Transverse colon (tissue), 4 donors: ENCODE results near the gene IRX4. TPM values are rescaled to one million over a fixed set of nuclear protein-coding genes. Genes with fewer than 3 reads are reported as not detected.

Experiments
- DNase-seq: peaks from one replicate; pipeline ENCODE4 v3.0.0-alpha.2; 2019
- H3K27ac ChIP-seq, 4 donors: fragments of 200-600 bp; sonication (generic); 2 replicates each; pipeline ENCODE4 v1.5.1; 2016 to 2018; ENCODE audit warnings: inconsistent platforms in 4 of 4
- H3K27me3 ChIP-seq: fragments of 200-600 bp; sonication (generic); 2 replicates; pipeline ENCODE4 v1.5.1; 2017; ENCODE audit warnings: inconsistent platforms
- H3K36me3 ChIP-seq, 4 donors: fragments of 200-600 bp; sonication (generic); 2 replicates each; pipeline ENCODE4 v1.5.1; 2017 to 2019; ENCODE audit warnings: inconsistent platforms in 4 of 4
- H3K4me1 ChIP-seq, 4 donors: fragments of 200-600 bp; sonication (generic); 2 replicates each; pipeline ENCODE4 v1.5.1; 2017 to 2020; ENCODE audit warnings: inconsistent platforms in 4 of 4
- H3K4me3 ChIP-seq, 4 donors: fragments of 200-600 bp; sonication (generic); 1 replicate in 1 of 4; 2 replicates in 3 of 4; pipeline versions ENCODE4 v1.5.1 to v1.6.1; 2017 to 2019; ENCODE audit warnings: inconsistent platforms in 4 of 4
- H3K9me3 ChIP-seq, 2 donors: fragments of 200-600 bp; sonication (generic); 2 replicates each; pipeline ENCODE4 v1.5.1; 2017 to 2019; ENCODE audit warnings: inconsistent platforms in 2 of 2
- EP300 ChIP-seq: sonication (generic); formaldehyde crosslinking; IDR thresholded peaks from one replicate; pipeline ENCODE4 v1.6.1; 2017; ENCODE audit warnings: antibody characterized with exemption, low read depth
- POLR2A ChIP-seq: fragments of 450-650 bp; IDR thresholded peaks from one replicate; pipeline ENCODE4 v1.6.1; 2016; ENCODE audit warnings: antibody characterized with exemption, mild to moderate bottlenecking, moderate library complexity
- POLR2AphosphoS5 ChIP-seq, 3 donors: sonication (generic); formaldehyde crosslinking; IDR thresholded peaks; one replicate each; pipeline ENCODE4 v1.6.1; 2016; ENCODE audit warnings: antibody characterized with exemption in 3 of 3
- WGBS, 2 donors: methylation state at CpG; one replicate each; pipeline ENCODE4 v1.1.5; 2018; ENCODE audit warnings: low coverage in 1 of 2; 5-methylcytosine and 5-hydroxymethylcytosine counted together
- in situ Hi-C, 4 donors: fragments of 200-750 bp; cut with MboI; loops; one replicate each; pipeline versions ENCODE4 v1.15.0 to v1.15.1; 2017; ENCODE audit warnings: low sequenced_read_pairs in 3 of 4, low pct_ligation_motif_present in 1 of 4, low pct_unique_long_range_greater_than_20kb in 1 of 4
- intact Hi-C: fragments of 100-400 bp; cut with DNase I; formaldehyde crosslinking; loops from one replicate; pipeline ENCODE4 v1.15.1; 2023; ENCODE audit warnings: low total_unique reads
- total RNA-seq, 4 donors: library from RNA; depleted of rRNA; stranded (reverse); fragments of >200 nt; gene quantifications; one replicate each; pipeline ENCODE4 v1.1.0, GENCODE V29; 2016
- TF ChIP-seq, protein P1 (sequence below), 5 experiments: fragments of 200-600 bp in 3 of 5; fragments of 450-650 bp in 2 of 5; sonication (generic) in 3 of 5; IDR thresholded peaks; 1 replicate in 2 of 5; 2 replicates in 3 of 5; pipeline ENCODE4 v1.5.1; 2016 to 2017; ENCODE audit warnings: antibody characterized with exemption in 5 of 5, inconsistent platforms in 3 of 5, mild to moderate bottlenecking in 2 of 5, moderate library complexity in 1 of 5

IRX4 gene
- total RNA-seq, 4 donors from 2014 or later = not detected

DNA sequence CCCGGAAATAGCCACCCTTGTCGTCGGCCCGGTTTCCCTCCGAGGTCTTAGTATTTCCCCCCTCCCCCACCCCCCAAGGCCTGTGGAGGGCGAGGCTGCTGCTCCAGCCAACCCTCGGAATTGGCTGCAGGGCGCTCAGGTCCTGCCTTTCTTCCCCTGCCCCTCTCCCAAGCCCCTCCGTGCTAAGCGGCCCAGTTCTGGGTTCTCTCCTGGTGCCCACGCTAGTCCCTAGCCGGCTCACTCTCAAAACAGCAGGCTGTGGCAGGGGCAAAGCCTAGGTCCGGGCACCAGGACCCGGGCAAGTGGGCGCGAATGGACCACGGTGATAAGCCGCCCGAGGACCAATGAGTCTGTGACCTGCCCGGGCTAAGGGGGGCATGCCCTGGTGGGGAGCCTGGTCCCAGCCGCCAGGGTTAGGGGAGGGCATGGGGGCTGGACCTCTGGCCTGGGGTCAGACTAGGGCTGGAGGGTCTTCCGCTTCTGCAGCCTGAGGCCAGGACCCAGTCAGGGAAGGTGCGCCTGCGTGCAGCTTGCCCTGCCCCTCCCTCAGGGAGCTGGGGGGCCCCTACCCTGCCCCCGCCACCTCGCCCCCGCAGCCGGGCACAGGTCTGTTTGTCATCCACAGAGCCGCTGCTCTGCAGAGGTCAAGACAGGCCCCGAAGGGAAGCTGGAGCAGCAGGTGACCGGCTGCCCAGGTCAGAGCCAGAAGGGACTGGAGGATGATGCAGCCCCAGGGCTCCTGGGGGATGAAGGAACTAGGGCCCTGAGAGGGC, 5.0 kb upstream of the IRX4 start:
- intact Hi-C loops (no loop called here), in situ Hi-C loops (no loop called here)
- Histone ChIP-seq H3K27ac (no peak overlapping the region), H3K9me3 (no peaks in the 10 kb centered on the region), H3K27me3 (peaks cover 78% of the 10 kb centered on the region), H3K4me3 (no peak overlapping the region), H3K36me3 (no peaks in the 10 kb centered on the region), H3K4me1 (peaks cover 5 to 16% (median 13%) of the 10 kb centered on the region in 4 donors)
- 23% methylated on average over 22 of the region's 31 CpGs; no CpG with 5 or more reads in 1 of the 2 donors for WGBS, 2 donors
- TF ChIP-seq EP300 = no peak
- no peak for TF ChIP-seq POLR2AphosphoS5 (IDR thresholded peaks at IDR 0.05)
- TF ChIP-seq, protein P1, sequence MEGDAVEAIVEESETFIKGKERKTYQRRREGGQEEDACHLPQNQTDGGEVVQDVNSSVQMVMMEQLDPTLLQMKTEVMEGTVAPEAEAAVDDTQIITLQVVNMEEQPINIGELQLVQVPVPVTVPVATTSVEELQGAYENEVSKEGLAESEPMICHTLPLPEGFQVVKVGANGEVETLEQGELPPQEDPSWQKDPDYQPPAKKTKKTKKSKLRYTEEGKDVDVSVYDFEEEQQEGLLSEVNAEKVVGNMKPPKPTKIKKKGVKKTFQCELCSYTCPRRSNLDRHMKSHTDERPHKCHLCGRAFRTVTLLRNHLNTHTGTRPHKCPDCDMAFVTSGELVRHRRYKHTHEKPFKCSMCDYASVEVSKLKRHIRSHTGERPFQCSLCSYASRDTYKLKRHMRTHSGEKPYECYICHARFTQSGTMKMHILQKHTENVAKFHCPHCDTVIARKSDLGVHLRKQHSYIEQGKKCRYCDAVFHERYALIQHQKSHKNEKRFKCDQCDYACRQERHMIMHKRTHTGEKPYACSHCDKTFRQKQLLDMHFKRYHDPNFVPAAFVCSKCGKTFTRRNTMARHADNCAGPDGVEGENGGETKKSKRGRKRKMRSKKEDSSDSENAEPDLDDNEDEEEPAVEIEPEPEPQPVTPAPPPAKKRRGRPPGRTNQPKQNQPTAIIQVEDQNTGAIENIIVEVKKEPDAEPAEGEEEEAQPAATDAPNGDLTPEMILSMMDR (IDR thresholded peaks at IDR 0.05) = no peak
- TF ChIP-seq POLR2A = no peak
- DNase-seq = no peak

DNA sequence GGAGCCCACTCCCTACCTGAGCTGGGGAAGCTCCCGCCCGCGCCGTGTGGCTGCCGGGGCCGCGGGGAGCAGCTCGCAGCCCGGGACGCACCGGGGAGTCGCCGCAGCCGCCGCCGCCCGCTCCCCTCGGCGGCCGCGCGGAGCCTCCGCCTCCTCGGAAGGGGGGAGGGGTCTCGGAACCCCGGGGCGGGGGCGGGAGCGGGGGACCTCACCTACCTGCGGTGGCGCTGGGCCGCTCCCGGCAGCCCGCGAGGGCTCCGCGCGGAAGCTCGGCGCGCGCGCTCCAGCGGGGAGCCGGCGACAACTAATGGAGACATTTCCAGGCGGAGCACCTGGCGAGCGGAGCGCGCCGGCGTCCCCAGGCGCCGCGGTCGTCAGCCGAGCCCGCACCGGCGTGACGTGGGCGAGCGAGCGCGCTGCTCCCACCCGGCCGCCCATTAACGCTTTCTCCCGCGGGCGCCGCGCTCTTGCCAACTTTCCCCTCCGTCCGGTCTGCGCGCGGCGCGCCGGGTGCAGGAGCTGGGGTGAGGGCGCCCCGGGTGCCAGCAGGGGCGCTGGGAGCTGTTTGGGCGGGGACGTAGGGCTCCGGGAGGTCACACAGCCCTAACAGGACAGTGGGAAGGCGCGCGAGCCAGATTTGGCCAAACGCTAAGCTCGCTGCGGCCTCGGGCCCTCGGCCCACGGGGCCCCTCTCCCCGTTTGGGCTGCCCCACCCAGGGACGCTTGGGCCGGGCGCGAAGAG, 4.3 kb upstream of the IRX4 start:
- Histone ChIP-seq H3K36me3 (no peaks in the 10 kb centered on the region), H3K4me3 (no peak overlapping the region), H3K4me1 (peaks cover 5 to 23% (median 19%) of the 10 kb centered on the region in 4 donors), H3K27ac (no peak overlapping the region), H3K9me3 (no peaks in the 10 kb centered on the region), H3K27me3 (peaks cover 85% of the 10 kb centered on the region)
- intact Hi-C loops (no loop called here), in situ Hi-C loops (no loop called here)
- TF ChIP-seq POLR2A (no peak), POLR2AphosphoS5 (IDR thresholded peaks at IDR 0.05) (no peak)
- DNase-seq = no peak
- 13% methylated on average over 52 of the region's 102 CpGs; no CpG with 5 or more reads in 1 of the 2 donors for WGBS, 2 donors

DNA sequence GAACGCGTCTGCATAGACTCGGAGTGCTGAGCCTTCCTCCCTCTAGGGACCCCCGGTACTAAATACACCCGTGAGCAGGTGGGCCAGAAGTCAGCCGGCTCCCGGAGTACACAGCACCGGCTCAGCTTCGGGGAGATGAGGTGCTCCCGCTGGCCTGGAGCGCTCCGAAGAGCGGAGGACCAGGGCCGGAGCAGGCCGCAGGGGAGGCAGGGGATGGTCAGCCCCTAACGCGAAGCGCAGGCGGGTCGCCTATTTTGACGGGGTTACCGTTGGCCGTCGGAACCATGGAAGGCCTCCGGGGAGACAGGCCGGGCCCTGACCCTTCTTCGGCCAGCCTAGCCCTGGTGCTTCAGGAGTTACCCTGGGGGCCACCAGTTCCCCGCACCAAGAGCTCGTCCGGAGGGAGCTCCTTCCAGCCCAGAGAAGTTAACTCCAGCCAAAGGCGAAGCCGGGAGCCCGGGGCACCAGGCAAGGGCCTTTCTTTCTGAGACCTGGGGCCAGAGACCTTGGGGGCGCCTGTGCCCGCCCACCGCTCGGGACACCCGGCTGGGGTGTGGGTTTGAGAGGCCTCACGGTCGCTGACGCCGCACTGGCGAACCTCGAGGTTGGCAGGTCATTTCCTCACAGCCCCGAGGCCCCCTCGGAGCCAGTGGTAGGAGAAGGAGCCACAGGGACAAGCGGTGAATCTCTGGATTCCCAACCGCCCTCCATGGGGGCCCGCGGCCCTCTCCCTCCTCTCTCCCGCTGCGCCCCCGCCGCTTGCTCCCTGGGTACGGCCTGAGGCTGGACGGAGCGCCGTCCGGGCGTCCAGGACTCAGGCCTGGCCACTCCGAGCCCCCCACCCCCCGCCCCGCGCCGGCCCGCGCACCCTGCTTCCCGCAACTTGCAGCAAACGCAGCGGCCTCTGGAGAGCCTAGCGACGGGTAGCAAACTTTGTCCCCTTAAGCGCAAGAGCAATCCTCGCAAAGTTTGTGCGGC, 3.4 kb upstream of the IRX4 start:
- H3K27me3 ChIP-seq = peaks cover 94% of the 10 kb centered on the region
- 17% methylated on average over 48 of the region's 75 CpGs; no CpG with 5 or more reads in 1 of the 2 donors for WGBS, 2 donors
- intact Hi-C loops (no loop called here), in situ Hi-C loops (no loop called here)
- TF ChIP-seq POLR2A = no peak
- TF ChIP-seq, protein P1 (IDR thresholded peaks at IDR 0.05) = no peak
- no peak for TF ChIP-seq EP300
- no peak for TF ChIP-seq POLR2AphosphoS5 (IDR thresholded peaks at IDR 0.05)
- H3K4me3 ChIP-seq = no peak overlapping the region
- no peaks in the 10 kb centered on the region for H3K9me3 ChIP-seq
- H3K27ac ChIP-seq = no peak overlapping the region
- no peaks in the 10 kb centered on the region for H3K36me3 ChIP-seq
- peaks cover 5 to 23% (median 19%) of the 10 kb centered on the region in 4 donors for H3K4me1 ChIP-seq
- DNase-seq = no peak

DNA sequence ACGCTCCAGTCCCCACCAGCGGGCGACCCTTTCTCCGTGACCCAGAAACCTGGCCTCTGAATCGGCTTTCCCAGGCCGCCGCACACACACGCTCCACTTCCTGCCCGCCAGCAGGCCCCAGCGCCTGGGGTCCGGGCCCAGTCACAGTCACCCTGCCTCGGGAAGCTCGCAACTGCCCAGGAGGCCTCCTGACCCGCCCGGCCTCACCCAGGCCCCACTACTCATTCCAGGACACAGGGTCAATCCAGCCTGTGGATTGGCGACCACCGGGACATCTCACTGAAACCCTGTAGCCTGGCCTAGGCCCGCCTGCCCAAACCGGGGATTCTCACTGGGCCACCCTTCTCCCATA, 2.7 kb upstream of the IRX4 start:
- Histone ChIP-seq H3K4me3 (no peak overlapping the region), H3K27ac (no peak overlapping the region), H3K9me3 (no peaks in the 10 kb centered on the region), H3K36me3 (no peaks in the 10 kb centered on the region), H3K4me1 (peaks cover 5 to 23% (median 19%) of the 10 kb centered on the region in 4 donors), H3K27me3 (peaks cover 98% of the 10 kb centered on the region)
- TF ChIP-seq, protein P1 (IDR thresholded peaks at IDR 0.05) = no peak
- TF ChIP-seq POLR2AphosphoS5 (IDR thresholded peaks at IDR 0.05) (no peak), EP300 (no peak), POLR2A (no peak)
- intact Hi-C loops = no loop called here
- in situ Hi-C loops = no loop called here
- WGBS, 2 donors = 8% methylated on average over 19 of the region's 19 CpGs; no CpG with 5 or more reads in 1 of the 2 donors
- DNase-seq = no peak
